Body of pancreas (tissue), 4 donors: Measurements from ENCODE around the gene CPLX1. TPM values are rescaled to one million over a fixed set of nuclear protein-coding genes. Genes with fewer than 3 reads are reported as not detected.

Experiments
- ATAC-seq: fragments of 150-250 bp; one replicate; pipeline ENCODE4 v1.9.1; 2016
- DNase-seq, 4 donors: peaks; one replicate each; pipeline ENCODE4 v3.0.0-alpha.2; 2019
- H3K27ac ChIP-seq, 4 donors: fragments of 200-600 bp; sonication (generic); 1 replicate in 3 of 4; 2 replicates in 1 of 4; pipeline versions ENCODE4 v1.5.1 to v1.6.1; 2016 to 2019; ENCODE audit warnings: mild to moderate bottlenecking in 1 of 4, mixed read lengths in 1 of 4, moderate library complexity in 1 of 4
- H3K27me3 ChIP-seq, 2 donors: fragments of 200-600 bp; sonication (generic); one replicate each; pipeline ENCODE4 v1.6.0; 2016; ENCODE audit warnings: mild to moderate bottlenecking in 1 of 2
- H3K36me3 ChIP-seq, 2 donors: fragments of 200-600 bp; sonication (generic); replicated peaks in 1 of 2; 2 replicates each; pipeline ENCODE4 v1.5.1; 2016; ENCODE audit warnings: low read depth in 2 of 2; ENCODE audit not compliant: insufficient read depth in 1 of 2
- H3K4me1 ChIP-seq: fragments of 200-600 bp; sonication (generic); one replicate; pipeline ENCODE4 v1.6.0; 2016
- H3K4me3 ChIP-seq, 2 donors: fragments of 200-600 bp; sonication (generic); 1 replicate in 1 of 2; 2 replicates in 1 of 2; pipeline ENCODE4 v1.5.1; 2016 to 2019
- H3K9me3 ChIP-seq, 3 donors: fragments of 200-600 bp; sonication (generic); 1 replicate in 2 of 3; 2 replicates in 1 of 3; pipeline ENCODE4 v1.5.1; 2016
- POLR2A ChIP-seq, 3 donors: fragments of 450-650 bp; IDR thresholded peaks; one replicate each; pipeline ENCODE4 v1.6.1; 2016; ENCODE audit warnings: antibody characterized with exemption in 3 of 3, mild to moderate bottlenecking in 2 of 3
- WGBS, 2 donors: methylation state at CpG; one replicate each; pipeline ENCODE4 v1.1.5; 2017; 5-methylcytosine and 5-hydroxymethylcytosine counted together
- intact Hi-C: fragments of 100-400 bp; cut with DNase I; formaldehyde crosslinking; loops from one replicate; pipeline ENCODE4 v1.15.1; 2023
- total RNA-seq, 2 donors: library from RNA; depleted of rRNA; stranded (reverse); fragments of >200 nt; gene quantifications; one replicate each; pipeline ENCODE4 v1.1.0, GENCODE V29; 2016
- TF ChIP-seq, protein P1 (sequence below), 7 experiments: fragments of 450-650 bp in 4 of 7; fragments of 200-600 bp in 3 of 7; sonication (generic) in 3 of 7; IDR thresholded peaks; one replicate each; pipeline ENCODE4 v1.5.1; 2016 to 2019; ENCODE audit warnings: antibody characterized with exemption in 7 of 7

Gene CPLX1
- total RNA-seq, 2 donors from 2014 or later, result 0.52 to 2.0 TPM

GRCh38 chr4:793941-794621 lies 31.8 kb downstream of the CPLX1 start:
- intact Hi-C loops, result no loop called here
- WGBS, 2 donors, result 54% methylated on average over 19 of the region's 19 CpGs; no CpG with 5 or more reads in 1 of the 2 donors
- no peak for DNase-seq
- TF ChIP-seq POLR2A (IDR thresholded peaks at IDR 0.05), result no peak
- TF ChIP-seq, protein P1, sequence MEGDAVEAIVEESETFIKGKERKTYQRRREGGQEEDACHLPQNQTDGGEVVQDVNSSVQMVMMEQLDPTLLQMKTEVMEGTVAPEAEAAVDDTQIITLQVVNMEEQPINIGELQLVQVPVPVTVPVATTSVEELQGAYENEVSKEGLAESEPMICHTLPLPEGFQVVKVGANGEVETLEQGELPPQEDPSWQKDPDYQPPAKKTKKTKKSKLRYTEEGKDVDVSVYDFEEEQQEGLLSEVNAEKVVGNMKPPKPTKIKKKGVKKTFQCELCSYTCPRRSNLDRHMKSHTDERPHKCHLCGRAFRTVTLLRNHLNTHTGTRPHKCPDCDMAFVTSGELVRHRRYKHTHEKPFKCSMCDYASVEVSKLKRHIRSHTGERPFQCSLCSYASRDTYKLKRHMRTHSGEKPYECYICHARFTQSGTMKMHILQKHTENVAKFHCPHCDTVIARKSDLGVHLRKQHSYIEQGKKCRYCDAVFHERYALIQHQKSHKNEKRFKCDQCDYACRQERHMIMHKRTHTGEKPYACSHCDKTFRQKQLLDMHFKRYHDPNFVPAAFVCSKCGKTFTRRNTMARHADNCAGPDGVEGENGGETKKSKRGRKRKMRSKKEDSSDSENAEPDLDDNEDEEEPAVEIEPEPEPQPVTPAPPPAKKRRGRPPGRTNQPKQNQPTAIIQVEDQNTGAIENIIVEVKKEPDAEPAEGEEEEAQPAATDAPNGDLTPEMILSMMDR (IDR thresholded peaks at IDR 0.05), result no peak
- H3K4me1 ChIP-seq, result peaks cover 25% of the 10 kb centered on the region
- H3K36me3 ChIP-seq, result no peaks in the 10 kb centered on the region
- peaks cover 0 to 39% of the 10 kb centered on the region in 2 donors for H3K27me3 ChIP-seq
- no peak overlapping the region for H3K4me3 ChIP-seq
- no peak overlapping the region for H3K27ac ChIP-seq
- ATAC-seq, result no peak
- H3K9me3 ChIP-seq, result no peaks in the 10 kb centered on the region

DNA sequence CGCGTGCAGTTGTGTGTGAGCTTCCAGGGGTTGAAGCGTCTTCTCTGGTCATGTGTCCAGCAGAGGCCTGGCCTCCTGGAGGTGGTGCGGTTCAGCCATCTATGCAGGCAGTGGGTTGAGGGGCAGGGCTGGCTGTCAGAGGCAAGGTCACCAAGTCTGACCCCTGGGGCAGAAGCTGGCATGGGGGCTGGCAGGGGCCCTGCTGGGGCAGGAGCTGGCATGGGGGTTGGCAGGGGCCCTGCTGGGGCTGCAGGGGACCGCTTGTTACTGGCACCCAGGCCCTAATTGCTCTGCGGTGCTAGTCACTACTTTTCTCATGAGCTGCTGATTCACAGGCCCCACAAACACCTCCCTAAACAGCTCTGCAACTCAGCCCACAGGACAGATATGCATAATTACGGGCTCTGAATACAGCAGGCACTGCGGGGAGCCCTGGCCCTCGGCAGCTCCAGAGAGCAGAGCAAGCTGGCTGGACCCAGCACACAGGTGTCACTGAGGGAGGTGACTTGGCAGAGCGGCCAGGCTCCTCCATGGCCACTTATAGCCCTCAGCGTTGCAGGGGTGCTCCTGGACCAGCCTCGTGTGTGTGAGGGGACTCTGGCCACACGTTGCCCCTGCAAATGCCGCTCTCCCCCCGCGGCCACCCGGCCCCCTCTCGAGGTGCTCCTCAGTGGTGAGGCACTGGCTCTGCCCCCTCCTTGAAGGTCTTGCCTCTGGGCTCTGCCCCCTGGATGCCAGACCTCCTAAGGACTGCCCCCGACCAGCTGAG lies 32.7 kb downstream of the CPLX1 start:
- Histone ChIP-seq H3K9me3 (no peaks in the 10 kb centered on the region), H3K4me3 (no peak overlapping the region), H3K27ac (no peak overlapping the region), H3K4me1 (peaks cover 25% of the 10 kb centered on the region), H3K27me3 (peaks cover 0 to 39% of the 10 kb centered on the region in 2 donors), H3K36me3 (no peaks in the 10 kb centered on the region)
- no peak for ATAC-seq
- WGBS, 2 donors, result 61 to 62% methylated on average over 5 to 19 of the region's 19 CpGs
- intact Hi-C loops, result no loop called here
- no peak for TF ChIP-seq POLR2A (IDR thresholded peaks at IDR 0.05)
- TF ChIP-seq, protein P1 (IDR thresholded peaks at IDR 0.05), result no peak
- DNase-seq, result no peak

GRCh38 chr4:792626-793092 lies 33.3 kb downstream of the CPLX1 start:
- intact Hi-C loops, result no loop called here
- ATAC-seq, result no peak
- Histone ChIP-seq H3K4me3 (no peak overlapping the region), H3K27me3 (peaks cover 0 to 39% of the 10 kb centered on the region in 2 donors), H3K27ac (no peak overlapping the region), H3K9me3 (no peaks in the 10 kb centered on the region), H3K4me1 (peaks cover 25% of the 10 kb centered on the region), H3K36me3 (no peaks in the 10 kb centered on the region)
- no peak for DNase-seq
- WGBS, 2 donors, result 44% methylated on average over 17 of the region's 17 CpGs; no CpG with 5 or more reads in 1 of the 2 donors
- TF ChIP-seq, protein P1 (IDR thresholded peaks at IDR 0.05), result no peak
- no peak for TF ChIP-seq POLR2A (IDR thresholded peaks at IDR 0.05)

GRCh38 chr4:791898-792625 lies 33.9 kb downstream of the CPLX1 start:
- no peaks in the 10 kb centered on the region for H3K36me3 ChIP-seq
- no peak overlapping the region for H3K4me3 ChIP-seq
- TF ChIP-seq, protein P1 (IDR thresholded peaks at IDR 0.05), result no peak
- 12% methylated on average over 41 of the region's 50 CpGs; no CpG with 5 or more reads in 1 of the 2 donors for WGBS, 2 donors
- peaks cover 0 to 44% of the 10 kb centered on the region in 2 donors for H3K27me3 ChIP-seq
- no peak overlapping the region for H3K27ac ChIP-seq
- no peak for ATAC-seq
- no peaks in the 10 kb centered on the region for H3K9me3 ChIP-seq
- peaks cover 24% of the 10 kb centered on the region for H3K4me1 ChIP-seq
- DNase-seq, result peak in 2 of 4 donors; percentile 34 to 40
- intact Hi-C loops, result no loop called here
